Gastroesophageal sphincter (tissue), 3 donors: ENCODE measurements around the gene CD4.

Experiments
- CTCF ChIP-seq, 4 experiments: fragments of 200-600 bp in 2 of 4; fragments of 450-650 bp in 2 of 4; sonication (generic) in 1 of 4; IDR thresholded peaks; one replicate each; pipeline ENCODE4 v1.5.1; 2017 to 2019; ENCODE audit warnings: antibody characterized with exemption in 4 of 4, mild to moderate bottlenecking in 2 of 4, moderate library complexity in 2 of 4
- EP300 ChIP-seq: sonication (generic); formaldehyde crosslinking; IDR thresholded peaks from one replicate; pipeline ENCODE4 v1.6.1; 2017; ENCODE audit warnings: antibody characterized with exemption, mild to moderate bottlenecking
- POLR2A ChIP-seq, 2 donors: fragments of 450-650 bp; IDR thresholded peaks; one replicate each; pipeline ENCODE4 v1.6.1; 2017; ENCODE audit warnings: antibody characterized with exemption in 2 of 2, mild to moderate bottlenecking in 2 of 2, moderate library complexity in 1 of 2
- POLR2AphosphoS5 ChIP-seq: sonication (generic); formaldehyde crosslinking; IDR thresholded peaks from one replicate; pipeline ENCODE4 v1.6.1; 2017; ENCODE audit warnings: antibody characterized with exemption

- TF ChIP-seq CTCF (IDR thresholded peaks at IDR 0.05), result no peak
- no peak for TF ChIP-seq POLR2A (IDR thresholded peaks at IDR 0.05)
- TF ChIP-seq POLR2AphosphoS5, result no peak
- no peak for TF ChIP-seq EP300
These were observed 19.2 kb upstream of the CD4 start for GRCh38 chr12:6770094-6770493.
